ENCODE results near the gene DYNLRB2. TPM values are rescaled to one million over a fixed set of nuclear protein-coding genes. Genes with fewer than 3 reads are reported as not detected.

Gene DYNLRB2
- total and polyA plus RNA-seq, 9 of the 15 experiments (the other 6 are each of a cell fraction or from before 2014, with no cell fraction given), result not detected

DNA sequence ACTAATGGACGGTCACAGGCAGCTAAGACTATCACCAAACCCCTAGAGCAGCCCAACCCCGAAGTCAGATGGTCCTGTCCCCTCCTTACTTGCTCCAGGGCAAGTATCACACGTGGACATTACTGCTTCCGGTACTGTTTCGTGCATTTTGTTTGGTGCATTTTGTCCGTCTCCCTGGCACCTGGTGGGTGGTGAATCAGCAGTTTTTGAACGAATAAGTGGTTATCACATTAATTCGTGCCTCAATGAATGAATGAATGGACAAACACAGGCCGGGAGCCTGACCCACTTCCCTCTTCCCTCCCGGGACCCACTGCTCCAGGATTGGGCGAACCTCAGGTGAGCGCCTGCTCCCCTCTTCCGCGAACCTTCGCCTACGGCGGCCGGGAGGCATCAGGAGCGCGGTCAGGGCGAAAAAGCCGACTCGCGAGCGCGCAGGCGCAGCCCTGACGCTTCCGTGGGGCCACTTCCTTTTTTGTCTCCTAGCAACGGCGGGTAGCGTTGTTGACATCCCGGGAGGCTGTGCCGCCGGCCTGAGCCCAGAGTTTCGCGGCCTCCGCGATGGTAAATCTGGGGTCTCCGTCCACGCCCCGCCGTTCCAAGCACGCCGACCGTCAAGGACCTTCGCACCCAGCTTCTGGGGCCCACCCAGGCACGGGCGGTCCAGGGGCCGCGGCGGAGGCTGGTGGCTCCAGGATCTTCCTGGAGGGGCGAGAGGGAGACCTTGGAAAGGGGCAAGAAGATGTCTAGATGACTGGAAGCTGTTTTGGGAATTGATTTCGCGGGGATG is at the start of gene DYNLRB2 (continued):
- TF ChIP-seq ZNF655 (CRISPR knock-in tag; IDR thresholded peaks at IDR 0.05), result no peak
- TF ChIP-seq ESRRA (IDR thresholded peaks at IDR 0.05; ENCODE audit: borderline replicate concordance, low read depth), result peak; percentile 62; the same call in 1 of the 2 replicates
- TF ChIP-seq KLF16 (IDR thresholded peaks at IDR 0.05), result peak; percentile 67; the same call in 1 of the 2 replicates
- no peak for TF ChIP-seq EZH2 (IDR thresholded peaks at IDR 0.05; ENCODE audit: borderline replicate concordance, low read depth, low read length)
- TF ChIP-seq HNRNPH1 (optimal IDR thresholded peaks at IDR 0.05; ENCODE audit: low read depth, low read length), result no peak
- TF ChIP-seq GMEB1 (CRISPR knock-in tag; IDR thresholded peaks at IDR 0.05), result peak; percentile 17; the same call in 1 of the 2 replicates
- TF ChIP-seq, protein P1, sequence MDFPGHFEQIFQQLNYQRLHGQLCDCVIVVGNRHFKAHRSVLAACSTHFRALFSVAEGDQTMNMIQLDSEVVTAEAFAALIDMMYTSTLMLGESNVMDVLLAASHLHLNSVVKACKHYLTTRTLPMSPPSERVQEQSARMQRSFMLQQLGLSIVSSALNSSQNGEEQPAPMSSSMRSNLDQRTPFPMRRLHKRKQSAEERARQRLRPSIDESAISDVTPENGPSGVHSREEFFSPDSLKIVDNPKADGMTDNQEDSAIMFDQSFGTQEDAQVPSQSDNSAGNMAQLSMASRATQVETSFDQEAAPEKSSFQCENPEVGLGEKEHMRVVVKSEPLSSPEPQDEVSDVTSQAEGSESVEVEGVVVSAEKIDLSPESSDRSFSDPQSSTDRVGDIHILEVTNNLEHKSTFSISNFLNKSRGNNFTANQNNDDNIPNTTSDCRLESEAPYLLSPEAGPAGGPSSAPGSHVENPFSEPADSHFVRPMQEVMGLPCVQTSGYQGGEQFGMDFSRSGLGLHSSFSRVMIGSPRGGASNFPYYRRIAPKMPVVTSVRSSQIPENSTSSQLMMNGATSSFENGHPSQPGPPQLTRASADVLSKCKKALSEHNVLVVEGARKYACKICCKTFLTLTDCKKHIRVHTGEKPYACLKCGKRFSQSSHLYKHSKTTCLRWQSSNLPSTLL (IDR thresholded peaks at IDR 0.05), result no peak
- no peak for TF ChIP-seq SAFB (IDR thresholded peaks at IDR 0.05; ENCODE audit: borderline replicate concordance, low read depth, low read length)
- TF ChIP-seq CBFA2T2 (conservative IDR thresholded peaks at IDR 0.05), result no peak
- TF ChIP-seq XRCC5 (IDR thresholded peaks at IDR 0.05; ENCODE audit: low read depth, low read length), result peak; percentile 48; the same call in 1 of the 2 replicates
- no peak for TF ChIP-seq CTCF (IDR thresholded peaks at IDR 0.05 in 2 of 3, conservative IDR thresholded peaks at IDR 0.05 in 1 of 3; ENCODE audit: insufficient read depth in 2 of 3, low read depth in 1 of 3, low read length in 3 of 3)
- no peak for TF ChIP-seq USF1 (CRISPR knock-in tag; IDR thresholded peaks at IDR 0.05)
- TF ChIP-seq ZNF121 (CRISPR knock-in tag; conservative IDR thresholded peaks at IDR 0.05), result no peak
- no peak for TF ChIP-seq DLX4 (CRISPR knock-in tag; IDR thresholded peaks at IDR 0.05)
- no peak for TF ChIP-seq STAT5A (IDR thresholded peaks at IDR 0.05; ENCODE audit: borderline replicate concordance, low read length)
